Activated B cell treated with CpG ODN at 0.5 μM for 24 hours (primary cell): ENCODE results near the gene CDC42EP3. TPM values are rescaled to one million over a fixed set of nuclear protein-coding genes. Genes with fewer than 3 reads are reported as not detected.

Experiments
- ATAC-seq: fragments of 200-7000 bp; cut with Tn5 transposase; one replicate; pipeline ENCODE4 v1.10.0; 2021; ENCODE audit warnings: low read depth, mild to moderate bottlenecking, moderate library complexity
- CTCF ChIA-PET: fragments of 350-600 bp; sonication (Branson Sonifier 250); formaldehyde crosslinking; loops from one replicate; lab custom pipeline; 2021; ENCODE audit warnings: antibody characterized with exemption; lab: Charles Lee
- POLR2A ChIA-PET: fragments of 350-600 bp; sonication (Branson Sonifier 250); formaldehyde crosslinking; loops from one replicate; lab custom pipeline; 2021; ENCODE audit warnings: antibody characterized with exemption; lab: Charles Lee
- DNase-seq: peaks from one replicate; pipeline ENCODE4 v3.0.0; 2022
- H3K27ac Mint-ChIP-seq: one replicate; pipeline ENCODE4 v1.8.0; 2020; ENCODE audit warnings: mixed read lengths
- H3K27me3 Mint-ChIP-seq: one replicate; pipeline ENCODE4 v1.8.0; 2021; ENCODE audit warnings: mixed read lengths
- H3K36me3 Mint-ChIP-seq: one replicate; pipeline ENCODE4 v1.8.0; 2021; ENCODE audit warnings: low read depth, mixed read lengths
- H3K4me1 Mint-ChIP-seq: one replicate; pipeline ENCODE4 v1.8.0; 2021; ENCODE audit warnings: mixed read lengths
- H3K4me3 Mint-ChIP-seq: one replicate; pipeline ENCODE4 v1.8.0; 2020; ENCODE audit warnings: mild to moderate bottlenecking, mixed read lengths
- H3K9me3 Mint-ChIP-seq: one replicate; pipeline ENCODE4 v1.8.0; 2020; ENCODE audit warnings: mixed read lengths
- intact Hi-C: fragments of 100-400 bp; cut with micrococcal nuclease; formaldehyde crosslinking; loops from one replicate; pipeline ENCODE4 v1.15.1; 2024
- total RNA-seq: library from RNA; stranded (reverse); gene quantifications from 2 replicates; pipeline ENCODE4 v1.2.3, GENCODE V29; 2022
- TF ChIP-seq, protein P1 (sequence below): fragments of 200-600 bp; IDR thresholded peaks from one replicate; pipeline ENCODE4 v1.8.0; 2022; ENCODE audit warnings: antibody characterized with exemption, mild to moderate bottlenecking

Gene CDC42EP3
- total RNA-seq, 1 donor from 2014 or later, result 33.2 TPM

DNA sequence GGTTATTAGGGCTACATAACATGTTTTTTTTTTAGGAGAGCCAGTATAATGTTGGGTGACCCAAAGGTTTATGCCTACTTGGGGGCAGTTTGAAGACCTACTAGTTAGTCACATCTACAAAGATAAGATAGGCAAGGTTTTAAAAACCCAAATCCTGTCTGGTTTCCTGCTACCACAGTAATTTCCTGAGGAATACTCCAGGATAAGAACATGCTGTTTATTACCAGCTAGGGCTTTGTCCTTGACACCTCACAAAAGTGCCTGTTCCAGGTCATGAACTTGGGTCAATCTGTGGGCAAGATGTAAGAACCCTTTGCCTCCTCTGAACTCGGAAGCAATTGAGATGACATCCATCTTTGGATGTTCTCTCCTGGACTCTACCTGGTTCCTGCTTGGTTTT is 38.2 kb downstream of the CDC42EP3 start:
- POLR2A ChIA-PET, result interaction anchor here (0.6 to 2.0 kb wide), 4 partner anchors 10 to 33 kb away, joined by 3 to 6 read pairs (median 4); no protein-coding TSS in a partner anchor
- no peak overlapping the region for H3K4me3 Mint-ChIP-seq
- H3K27ac Mint-ChIP-seq, result no peak overlapping the region

DNA sequence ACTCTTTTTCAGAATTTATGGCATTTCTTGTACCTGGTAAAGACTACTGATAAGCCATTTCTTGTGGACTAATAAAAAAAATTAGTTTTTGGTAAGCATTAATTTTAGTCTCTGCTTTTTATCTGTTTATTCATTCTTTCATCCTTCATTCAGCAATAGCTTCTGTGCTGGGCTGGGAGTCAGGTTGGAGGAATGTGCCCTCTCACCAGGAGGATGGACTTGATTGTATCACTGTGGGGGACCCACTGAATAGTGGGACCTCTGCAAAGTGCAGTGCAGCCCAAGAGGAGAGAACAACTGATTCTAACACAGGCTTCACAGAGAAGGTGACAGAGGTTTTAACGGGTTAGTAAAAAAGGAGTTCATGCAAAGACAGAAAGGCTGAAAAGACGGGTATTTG is 39.1 kb downstream of the CDC42EP3 start:
- intact Hi-C loops, result no loop called here
- DNase-seq, result no peak
- no peak for ATAC-seq
- ChIA-PET POLR2A (no interaction called here), CTCF (interaction anchor here (0.9 kb wide), 1 partner anchor 9 kb away, joined by 3 read pairs; no protein-coding TSS in a partner anchor)
- H3K36me3 Mint-ChIP-seq, result no peaks in the 10 kb centered on the region
- no peak overlapping the region for H3K4me3 Mint-ChIP-seq
- H3K4me1 Mint-ChIP-seq, result peaks cover 50% of the 10 kb centered on the region
- TF ChIP-seq, protein P1, sequence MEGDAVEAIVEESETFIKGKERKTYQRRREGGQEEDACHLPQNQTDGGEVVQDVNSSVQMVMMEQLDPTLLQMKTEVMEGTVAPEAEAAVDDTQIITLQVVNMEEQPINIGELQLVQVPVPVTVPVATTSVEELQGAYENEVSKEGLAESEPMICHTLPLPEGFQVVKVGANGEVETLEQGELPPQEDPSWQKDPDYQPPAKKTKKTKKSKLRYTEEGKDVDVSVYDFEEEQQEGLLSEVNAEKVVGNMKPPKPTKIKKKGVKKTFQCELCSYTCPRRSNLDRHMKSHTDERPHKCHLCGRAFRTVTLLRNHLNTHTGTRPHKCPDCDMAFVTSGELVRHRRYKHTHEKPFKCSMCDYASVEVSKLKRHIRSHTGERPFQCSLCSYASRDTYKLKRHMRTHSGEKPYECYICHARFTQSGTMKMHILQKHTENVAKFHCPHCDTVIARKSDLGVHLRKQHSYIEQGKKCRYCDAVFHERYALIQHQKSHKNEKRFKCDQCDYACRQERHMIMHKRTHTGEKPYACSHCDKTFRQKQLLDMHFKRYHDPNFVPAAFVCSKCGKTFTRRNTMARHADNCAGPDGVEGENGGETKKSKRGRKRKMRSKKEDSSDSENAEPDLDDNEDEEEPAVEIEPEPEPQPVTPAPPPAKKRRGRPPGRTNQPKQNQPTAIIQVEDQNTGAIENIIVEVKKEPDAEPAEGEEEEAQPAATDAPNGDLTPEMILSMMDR, result no peak
- no peak overlapping the region for H3K27ac Mint-ChIP-seq
- H3K27me3 Mint-ChIP-seq, result no peaks in the 10 kb centered on the region
- H3K9me3 Mint-ChIP-seq, result no peaks in the 10 kb centered on the region

More for the DNA sequence above, 38.2 kb downstream of the CDC42EP3 start:
- H3K27me3 Mint-ChIP-seq, result no peaks in the 10 kb centered on the region
- intact Hi-C loops, result no loop called here
- ATAC-seq, result no peak
- H3K9me3 Mint-ChIP-seq, result no peaks in the 10 kb centered on the region
- TF ChIP-seq, protein P1, result no peak
- CTCF ChIA-PET, result interaction anchor here (0.9 kb wide), 1 partner anchor 10 kb away, joined by 3 read pairs; no protein-coding TSS in a partner anchor
- H3K36me3 Mint-ChIP-seq, result no peaks in the 10 kb centered on the region
- H3K4me1 Mint-ChIP-seq, result peaks cover 54% of the 10 kb centered on the region
- DNase-seq, result no peak

GRCh38 chr2:37631698-37632097 is 39.7 kb downstream of the CDC42EP3 start:
- Mint-ChIP-seq H3K27me3 (no peaks in the 10 kb centered on the region), H3K4me3 (no peak overlapping the region), H3K9me3 (no peaks in the 10 kb centered on the region), H3K36me3 (no peaks in the 10 kb centered on the region), H3K4me1 (peaks cover 50% of the 10 kb centered on the region), H3K27ac (no peak overlapping the region)
- intact Hi-C loops, result no loop called here
- CTCF ChIA-PET, result no interaction called here
- POLR2A ChIA-PET, result no interaction called here
- ATAC-seq (no peak), DNase-seq (no peak)
- TF ChIP-seq, protein P1, result no peak

DNA sequence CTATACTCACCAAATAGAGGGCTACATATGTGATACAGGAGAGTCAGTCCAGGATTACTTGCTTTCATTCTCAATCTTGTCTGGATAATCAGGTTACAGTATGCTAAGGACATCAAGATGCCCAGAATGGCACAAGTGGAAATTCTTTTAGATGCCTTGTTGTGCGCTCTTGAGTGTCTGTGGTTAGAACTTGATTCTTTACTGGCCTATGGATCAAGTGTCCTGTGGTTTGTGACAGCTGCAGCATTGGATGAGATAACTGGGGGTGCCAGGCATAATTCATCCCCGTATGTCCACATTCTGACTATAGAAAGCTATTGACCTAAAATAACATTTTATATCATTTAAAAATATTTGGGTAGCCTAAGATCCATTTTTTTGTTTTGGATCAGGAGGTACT is 40.1 kb downstream of the CDC42EP3 start:
- H3K4me3 Mint-ChIP-seq, result no peak overlapping the region
- no peaks in the 10 kb centered on the region for H3K36me3 Mint-ChIP-seq
- POLR2A ChIA-PET, result no interaction called here
- H3K27ac Mint-ChIP-seq, result no peak overlapping the region
- CTCF ChIA-PET, result no interaction called here
- H3K9me3 Mint-ChIP-seq, result no peaks in the 10 kb centered on the region
- H3K4me1 Mint-ChIP-seq, result peaks cover 50% of the 10 kb centered on the region
- intact Hi-C loops, result no loop called here
- TF ChIP-seq, protein P1, result no peak
- no peak for DNase-seq
- no peak for ATAC-seq
- H3K27me3 Mint-ChIP-seq, result no peaks in the 10 kb centered on the region

GRCh38 chr2:37630776-37631175 is 40.7 kb downstream of the CDC42EP3 start:
- intact Hi-C loops, result no loop called here
- H3K4me3 Mint-ChIP-seq, result no peak overlapping the region
- POLR2A ChIA-PET, result no interaction called here
- no peak overlapping the region for H3K27ac Mint-ChIP-seq
- no peaks in the 10 kb centered on the region for H3K9me3 Mint-ChIP-seq
- ATAC-seq, result no peak
- no peaks in the 10 kb centered on the region for H3K36me3 Mint-ChIP-seq
- H3K27me3 Mint-ChIP-seq, result no peaks in the 10 kb centered on the region
- DNase-seq, result no peak
- TF ChIP-seq, protein P1, result no peak
- CTCF ChIA-PET, result no interaction called here
- H3K4me1 Mint-ChIP-seq, result peaks cover 50% of the 10 kb centered on the region
